IPS-11a (cell line): ENCODE results near the gene PITPNM3.
"Not testable (repeated sequence)": the region's sequence is repeated elsewhere in the genome, so short reads cannot be mapped to it uniquely, and the experiment has no call there.

Experiments used
- H3K4me3 ChIP-seq: one replicate; pipeline ENCODE4 v1.5.1; 2013; ENCODE audit warnings: low read depth, low read length, control low read depth

The PITPNM3 gene

DNA sequence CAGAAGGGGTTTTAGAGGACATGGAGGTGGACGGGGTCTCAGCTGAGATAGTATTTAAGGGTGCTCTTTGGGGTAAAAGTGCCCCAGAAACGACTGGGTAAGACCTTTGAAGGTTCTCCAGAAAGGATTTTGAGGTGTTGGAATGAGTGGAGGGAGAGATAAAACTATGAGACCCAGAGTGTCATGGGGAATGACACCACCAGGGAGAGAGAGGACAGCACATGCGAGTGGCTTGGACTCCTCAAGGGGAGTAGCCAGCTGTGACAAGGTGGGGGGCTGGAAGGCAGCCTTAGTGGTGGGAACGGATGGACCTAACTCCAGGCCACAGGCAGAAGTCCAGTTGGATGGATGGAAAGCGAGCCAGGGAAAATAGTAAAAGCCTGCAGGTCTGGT, 19.2 kb upstream of the PITPNM3 start:
- no peak overlapping the region for H3K4me3 ChIP-seq

DNA sequence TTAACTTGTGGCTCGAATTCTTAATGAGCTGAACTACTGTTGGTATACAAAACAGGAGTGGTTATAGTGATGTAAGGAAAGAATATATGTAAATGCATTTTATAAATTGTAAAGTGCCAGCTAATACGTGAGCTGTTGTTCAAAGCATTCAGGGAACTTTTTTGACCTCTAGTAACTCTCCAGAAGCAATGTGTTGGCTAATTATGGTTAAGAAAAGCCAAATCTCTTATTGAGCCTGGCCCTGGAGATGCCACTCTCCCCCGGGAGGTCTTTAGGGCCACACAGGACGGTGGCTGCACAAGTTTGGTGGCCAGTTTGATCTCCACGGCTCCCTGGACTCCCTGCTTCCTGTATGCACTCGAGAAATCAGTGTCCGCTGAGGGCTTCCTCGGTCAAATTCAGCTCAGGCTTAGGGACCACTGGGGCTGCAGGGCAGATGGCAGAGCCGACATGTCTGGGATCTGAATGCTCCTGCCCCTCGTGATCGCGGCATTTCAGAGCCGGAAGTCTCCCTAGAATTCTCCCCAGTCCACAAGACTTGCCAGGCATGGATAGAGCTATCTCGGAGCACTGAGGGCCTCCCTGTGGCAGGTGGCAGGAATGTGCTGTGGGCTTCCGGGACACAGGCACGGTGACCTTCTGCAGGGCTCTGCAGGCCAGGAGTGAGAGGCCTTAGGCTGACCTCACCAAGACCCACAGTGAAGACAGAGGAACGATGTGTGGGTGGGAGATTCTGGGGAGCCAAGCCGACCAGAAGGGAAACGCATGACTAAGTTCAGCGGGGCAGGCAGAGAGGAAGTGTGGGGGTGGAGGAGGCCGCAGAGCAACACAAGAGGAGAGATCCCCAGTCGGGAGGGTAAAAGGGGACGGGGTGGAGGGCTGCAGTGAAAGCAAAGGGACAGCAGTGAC, 18.6 kb upstream of the PITPNM3 start:
- no peak overlapping the region for H3K4me3 ChIP-seq

DNA sequence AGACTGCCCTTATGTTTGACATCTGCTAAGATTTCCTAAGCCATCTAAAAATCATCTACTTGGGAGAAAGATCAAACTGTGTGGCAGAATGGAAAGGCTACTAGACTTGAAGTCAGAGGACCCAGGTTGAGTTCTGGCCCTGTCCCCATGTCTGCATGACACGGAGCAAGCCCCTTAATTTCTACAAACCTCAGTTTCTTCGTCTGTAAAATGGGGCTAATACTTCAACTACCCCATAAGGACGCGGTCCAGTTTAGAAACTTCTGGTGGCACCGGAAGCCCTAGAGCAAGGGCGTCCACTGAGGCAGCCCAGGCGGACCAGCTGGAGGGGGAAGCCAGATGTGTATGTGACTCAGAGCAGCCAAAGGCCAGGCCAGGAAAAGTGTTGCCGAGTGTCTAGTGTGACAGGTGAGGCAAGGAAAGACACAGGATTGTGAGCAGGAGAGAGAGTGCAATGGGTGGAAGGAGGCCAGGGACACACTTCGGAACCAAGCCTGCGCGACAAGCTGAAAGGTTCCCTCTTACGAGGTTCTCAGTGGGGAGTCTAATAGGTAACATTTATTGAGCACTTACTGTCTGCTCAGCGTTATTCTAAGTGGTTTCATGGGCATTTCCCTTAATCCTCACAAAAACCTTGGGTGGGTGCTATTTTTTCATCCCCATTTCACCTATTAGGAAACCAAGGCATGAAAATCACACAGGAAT, 17.8 kb upstream of the PITPNM3 start:
- no peak overlapping the region for H3K4me3 ChIP-seq

DNA sequence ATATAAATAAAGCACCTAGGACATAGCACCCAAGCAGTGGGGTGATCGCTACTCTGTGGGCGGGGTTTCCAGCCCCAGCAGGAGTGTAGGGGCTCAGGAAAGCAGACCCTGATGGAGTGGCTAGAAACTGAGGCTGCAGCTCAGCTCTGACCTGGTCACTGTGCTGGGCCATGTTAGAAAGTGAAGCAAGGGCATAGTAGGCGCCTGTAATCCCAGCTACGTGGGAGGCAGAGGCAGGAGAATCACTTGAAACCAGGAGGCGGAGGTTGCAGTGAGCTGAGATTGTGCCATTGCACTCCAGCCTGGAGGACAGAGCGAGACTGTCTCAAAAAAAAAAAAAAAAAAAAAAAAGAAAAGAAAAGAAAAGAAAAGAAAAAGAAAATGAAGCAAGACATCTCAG, 17.1 kb upstream of the PITPNM3 start:
- H3K4me3 ChIP-seq = not testable (repeated sequence)

DNA sequence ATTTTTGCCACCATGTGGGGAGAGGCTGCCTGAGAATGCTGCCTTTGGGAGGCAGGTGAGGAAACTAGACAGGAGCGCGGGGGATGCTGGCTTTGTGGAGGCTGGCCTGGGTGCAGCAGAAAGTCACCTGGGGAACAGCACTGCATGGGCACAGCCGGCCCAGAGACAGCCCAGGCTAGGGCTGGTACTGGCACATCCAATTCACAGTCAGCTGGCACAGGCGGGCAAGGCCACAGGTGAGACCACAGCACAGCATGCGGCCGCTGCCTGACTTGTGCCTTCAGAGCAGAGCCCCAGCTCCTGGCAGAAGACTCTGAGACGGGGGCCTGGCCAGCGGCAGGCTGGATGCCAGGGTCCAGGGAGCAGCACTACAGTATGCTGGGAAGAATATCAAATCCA, 16.6 kb upstream of the PITPNM3 start:
- no peak overlapping the region for H3K4me3 ChIP-seq

DNA sequence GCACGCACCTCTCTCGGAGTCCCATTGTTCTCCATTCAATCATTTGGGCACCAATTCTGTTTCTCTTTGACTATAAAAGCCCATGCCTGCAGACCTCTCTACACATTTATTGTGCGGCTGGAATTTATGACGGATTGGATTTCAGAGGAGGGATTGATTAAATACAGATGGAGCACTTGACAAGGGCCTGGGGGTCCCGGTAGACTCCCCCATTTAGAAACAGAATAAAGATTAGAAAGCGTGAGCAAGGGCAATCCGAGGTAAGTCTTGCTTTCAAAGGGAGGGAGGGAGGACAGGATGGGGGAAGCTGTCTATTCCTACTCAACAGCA, 15.1 kb upstream of the PITPNM3 start:
- no peak overlapping the region for H3K4me3 ChIP-seq

DNA sequence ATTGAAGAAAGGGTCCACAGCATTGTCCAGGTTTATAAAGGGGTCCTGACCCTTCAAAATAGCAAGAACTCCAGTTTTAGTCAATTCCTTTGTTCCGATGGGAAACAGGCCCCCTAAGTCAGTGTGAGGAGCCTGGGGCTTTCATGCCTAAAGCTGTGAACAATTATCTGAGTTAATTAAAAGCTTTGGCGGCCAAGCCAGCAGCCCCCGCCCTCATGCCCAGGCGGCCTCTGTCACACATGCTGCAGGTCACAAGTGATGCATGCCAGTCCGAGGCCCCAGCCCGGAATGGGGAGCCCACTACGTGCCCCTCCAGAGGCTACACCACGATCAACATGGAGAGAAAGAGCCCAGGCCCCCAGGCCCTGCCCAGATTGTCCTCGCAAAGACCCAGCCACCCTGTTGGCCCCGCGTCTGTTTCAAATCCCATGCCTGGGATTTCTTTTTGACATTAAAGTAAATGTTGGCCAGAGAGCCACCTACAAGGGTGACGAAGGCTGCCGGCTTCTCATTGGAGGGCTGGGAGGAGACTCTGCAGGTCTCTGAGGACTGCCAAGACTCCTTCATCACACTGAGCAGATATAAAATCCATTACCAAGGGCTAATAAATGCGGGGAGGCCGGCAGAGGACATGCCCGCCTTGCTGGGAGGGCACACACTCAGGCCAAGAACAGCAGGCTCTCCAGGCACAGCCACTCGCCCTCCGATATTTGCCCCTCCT, 14.5 kb upstream of the PITPNM3 start:
- no peak overlapping the region for H3K4me3 ChIP-seq

DNA sequence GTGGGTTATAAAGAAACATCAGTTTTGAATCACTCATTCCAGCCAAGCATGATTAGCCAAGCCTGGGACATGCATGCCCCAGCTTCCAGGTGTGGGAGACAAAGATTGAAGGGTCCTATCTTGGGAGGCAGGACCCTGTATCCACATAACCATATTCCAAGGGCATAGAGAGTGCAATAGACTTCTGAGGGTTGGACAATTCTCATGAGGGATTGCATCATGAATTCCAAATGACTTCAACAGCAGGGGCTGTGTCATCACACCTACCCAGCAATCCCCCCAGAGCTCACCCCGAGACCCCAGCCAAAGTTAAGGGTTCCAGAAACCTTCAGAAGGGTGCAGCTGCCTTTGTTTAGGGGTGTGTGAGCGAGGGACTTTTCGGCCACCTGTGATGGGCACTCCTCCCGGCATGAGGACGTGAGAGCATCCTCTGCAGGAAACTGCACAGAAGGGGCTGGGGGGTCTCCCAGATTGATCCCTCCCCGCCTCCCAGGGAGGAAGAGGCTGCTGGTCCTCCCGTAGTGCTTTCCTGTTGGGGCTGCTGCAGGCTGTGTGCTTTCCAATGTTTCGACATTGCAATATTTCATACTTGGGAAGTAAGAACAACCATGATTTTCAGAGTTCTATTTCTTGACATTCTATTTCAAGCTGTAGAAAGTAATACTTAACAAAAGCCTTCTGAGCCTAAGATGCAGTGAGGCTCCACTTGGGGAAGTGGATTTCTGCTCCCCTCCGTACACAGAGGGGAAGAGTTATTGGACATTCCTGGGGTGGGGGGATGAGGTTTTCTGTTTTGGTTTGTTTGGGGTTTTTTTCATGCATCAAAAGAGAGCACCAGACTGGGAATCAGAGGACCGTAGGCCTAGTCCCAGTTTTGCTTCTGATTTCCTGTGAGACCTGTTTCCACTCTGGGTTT, 13.3 kb upstream of the PITPNM3 start:
- no peak overlapping the region for H3K4me3 ChIP-seq

DNA sequence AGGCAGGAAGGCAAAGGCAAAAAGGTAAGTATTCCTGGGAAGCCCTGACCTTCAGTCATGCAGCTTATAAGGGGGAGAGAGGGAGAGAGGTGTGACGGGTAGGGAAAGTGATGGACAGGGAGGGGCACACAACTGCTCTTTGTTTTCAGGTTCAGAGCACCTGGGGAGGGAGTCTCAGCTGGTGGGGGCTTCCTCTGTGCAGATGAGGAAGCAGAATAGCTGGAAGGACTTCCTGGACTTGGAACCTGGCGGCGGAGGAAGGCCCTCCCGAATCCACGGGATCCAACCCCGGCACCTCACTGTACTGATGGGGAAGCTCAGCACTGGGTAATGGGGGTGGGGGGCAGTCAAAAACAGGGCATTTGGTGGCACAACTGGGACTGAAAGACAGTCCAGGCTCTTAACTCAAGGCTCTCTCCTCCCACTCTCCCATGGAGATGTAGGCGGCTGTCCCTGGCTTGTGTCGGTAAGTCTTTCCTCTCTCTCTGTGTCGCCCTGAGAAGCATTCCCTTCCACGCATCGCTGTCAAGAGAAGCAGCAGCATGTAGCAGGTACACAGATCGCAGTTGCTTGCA, 11.9 kb upstream of the PITPNM3 start:
- no peak overlapping the region for H3K4me3 ChIP-seq

DNA sequence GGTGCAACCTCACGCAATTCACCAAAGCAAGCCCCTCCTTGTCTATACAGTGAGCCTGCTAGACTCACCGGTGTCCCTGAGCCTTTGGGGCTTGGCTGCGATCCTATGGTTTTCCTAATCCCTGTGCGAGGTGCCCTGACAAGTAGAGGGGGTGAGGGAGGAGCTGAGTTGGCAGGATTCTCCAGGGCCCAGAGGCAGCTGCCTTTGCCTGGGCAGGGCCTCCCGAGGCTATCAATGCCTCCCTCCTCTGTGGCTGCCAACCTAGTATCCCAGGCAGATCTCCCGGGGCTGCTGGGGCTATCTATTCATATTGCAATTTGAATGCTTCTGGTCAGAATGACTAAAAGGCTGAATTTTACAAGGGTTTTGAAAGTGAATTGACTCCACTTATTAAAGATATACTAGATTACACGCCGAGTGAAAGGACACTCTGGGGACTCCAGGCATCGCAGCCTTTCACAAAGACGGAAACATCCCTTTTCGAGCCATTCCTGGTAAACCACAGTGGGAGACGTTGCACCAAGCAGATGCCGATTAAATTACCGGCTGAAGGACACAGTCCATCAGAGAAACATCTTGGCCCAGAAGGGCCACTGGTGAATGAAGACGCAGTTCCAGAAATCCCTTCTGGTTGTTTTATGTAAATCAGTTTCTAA, 11.3 kb upstream of the PITPNM3 start:
- no peak overlapping the region for H3K4me3 ChIP-seq

DNA sequence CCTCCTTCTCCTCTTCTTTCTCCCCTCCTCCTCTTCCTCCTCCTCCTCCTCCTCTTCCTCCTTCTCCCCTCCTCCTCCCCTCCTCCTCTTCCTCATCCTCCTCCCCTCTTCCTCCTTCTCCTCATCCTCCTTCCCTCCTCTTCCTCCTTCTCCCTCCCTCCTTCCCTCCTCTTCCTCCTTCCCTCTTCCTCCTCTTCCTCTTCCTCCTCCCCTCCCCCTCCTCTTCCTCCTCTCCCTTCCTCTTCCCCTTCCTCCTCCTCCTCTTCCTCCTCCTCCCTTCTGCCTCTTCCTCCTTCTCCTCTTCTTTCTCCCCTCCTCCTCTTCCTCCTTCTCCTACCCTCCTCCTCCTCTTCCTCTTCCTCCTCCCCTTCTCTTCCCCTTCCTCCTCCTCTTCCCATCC, 5.1 kb upstream of the PITPNM3 start:
- no peak overlapping the region for H3K4me3 ChIP-seq

DNA sequence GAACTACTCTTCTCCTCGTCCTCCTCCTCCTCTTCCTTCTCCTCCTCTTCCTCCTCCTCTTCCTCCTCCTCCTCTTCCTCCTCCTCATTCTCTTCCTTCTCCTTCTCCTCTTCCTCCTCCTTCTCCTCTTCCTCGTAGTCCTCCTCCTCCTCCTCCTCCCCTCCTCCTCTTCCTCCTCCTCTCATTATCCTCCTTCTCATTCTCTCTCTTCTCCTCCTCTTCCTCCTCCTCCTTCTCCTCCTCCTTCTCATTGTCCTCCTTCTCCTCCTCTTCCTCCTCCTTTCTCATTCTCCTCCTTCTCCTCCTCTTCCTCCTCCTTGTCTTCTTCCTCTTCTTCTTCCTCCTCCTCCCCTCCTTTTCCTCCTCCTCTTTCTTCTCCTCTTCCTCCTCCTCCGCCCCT, 4.1 kb upstream of the PITPNM3 start:
- H3K4me3 ChIP-seq = no peak overlapping the region

DNA sequence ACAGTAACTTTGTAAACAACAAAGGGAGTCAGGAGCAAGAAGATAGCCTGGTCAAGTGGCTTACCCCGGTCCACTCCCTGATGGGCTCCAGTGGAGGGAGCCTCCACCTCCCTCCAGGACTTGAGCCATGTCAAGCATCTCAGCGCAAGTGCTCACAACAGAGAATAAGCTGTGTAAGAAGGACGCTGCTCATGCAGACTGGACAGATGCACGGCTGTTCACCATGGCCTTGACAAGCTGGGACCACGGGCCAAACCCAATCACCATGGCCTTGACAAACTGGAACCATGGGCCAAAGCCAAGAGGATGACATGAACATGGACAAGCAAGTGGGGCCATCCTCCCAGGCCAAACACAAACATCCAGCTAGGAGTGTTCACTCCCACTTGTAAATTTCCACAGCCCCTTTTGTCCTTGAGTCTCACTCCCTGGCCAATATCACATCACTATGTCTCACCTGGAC, 3.4 kb upstream of the PITPNM3 start:
- H3K4me3 ChIP-seq = no peak overlapping the region

DNA sequence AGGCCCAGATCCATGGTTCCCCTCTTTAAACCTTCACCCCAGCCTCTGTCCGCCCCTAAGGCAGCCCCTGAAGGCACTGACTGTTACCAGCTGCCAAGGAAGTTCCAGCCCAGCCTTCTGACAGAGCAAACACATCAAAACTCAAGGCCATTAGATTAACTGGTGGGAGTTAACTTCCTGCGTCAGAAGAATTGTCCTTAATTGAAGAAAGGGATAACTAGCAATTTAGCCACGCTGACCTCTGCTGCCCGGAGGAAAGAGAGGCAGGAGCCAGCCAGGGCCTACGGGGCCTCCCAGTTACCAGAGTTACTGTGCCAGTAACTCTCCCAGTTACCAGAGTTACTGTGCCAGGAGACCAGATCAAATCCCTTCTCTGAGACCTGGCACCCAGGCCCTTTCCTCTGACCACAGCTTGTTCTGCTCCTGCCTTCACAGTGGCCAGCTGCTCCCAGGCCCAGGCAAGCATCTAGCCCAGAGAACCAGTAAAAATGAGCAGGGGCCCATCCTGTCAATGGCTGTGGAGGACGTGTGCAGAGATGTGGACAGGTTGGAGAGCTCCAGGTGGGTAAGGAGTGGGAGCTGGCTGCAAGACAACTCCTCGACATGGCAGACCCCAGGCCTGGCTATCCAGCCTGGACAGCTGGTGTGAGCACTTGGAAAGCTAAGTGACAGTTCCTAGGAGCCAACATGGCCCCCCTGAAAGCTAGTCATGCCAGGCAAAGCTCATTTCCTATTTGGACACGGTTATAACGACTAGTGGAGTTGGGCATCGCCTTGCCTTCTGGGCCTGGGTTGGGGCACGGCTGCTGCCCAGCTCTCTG, 2.8 kb upstream of the PITPNM3 start:
- no peak overlapping the region for H3K4me3 ChIP-seq

DNA sequence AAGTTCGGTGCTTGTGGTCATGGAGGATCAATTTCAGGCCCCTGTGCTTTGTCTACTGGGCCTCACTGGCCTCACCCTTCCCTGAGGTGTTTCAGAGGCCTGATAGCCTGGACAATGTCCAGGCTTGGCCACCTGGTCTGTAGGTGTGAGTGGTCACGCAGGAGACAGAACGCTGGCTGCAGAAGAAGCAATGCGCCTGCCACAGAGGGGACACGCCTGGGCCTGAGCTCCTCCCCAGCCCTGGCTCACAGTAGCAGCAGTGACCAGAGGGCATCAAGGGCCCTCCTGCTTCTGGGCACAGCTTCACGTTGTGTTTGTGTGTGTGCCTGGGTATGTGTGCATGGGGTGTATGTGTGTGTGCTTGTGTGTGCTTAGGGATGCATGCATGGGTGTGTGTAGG, 1.9 kb upstream of the PITPNM3 start:
- H3K4me3 ChIP-seq = no peak overlapping the region

DNA sequence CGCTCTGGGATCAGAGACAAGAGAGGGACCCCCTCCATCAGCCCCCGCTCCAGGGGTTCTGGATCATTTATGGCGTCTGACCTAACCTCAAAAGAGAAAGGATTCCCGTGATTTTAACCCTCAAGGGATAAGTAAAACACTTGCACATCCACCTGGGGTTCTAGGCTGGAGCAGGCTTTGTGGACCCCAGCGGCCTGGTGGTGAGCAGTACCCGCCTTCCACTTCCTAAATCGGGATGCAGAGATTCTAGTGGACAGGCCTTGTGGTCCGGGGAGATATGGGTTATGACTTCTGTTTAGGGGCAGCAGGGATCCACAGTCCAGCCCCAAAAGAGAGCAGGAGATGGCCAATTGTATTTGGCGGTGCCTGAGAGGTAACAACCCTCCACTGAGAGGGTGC, 684 bp upstream of the PITPNM3 start:
- peak overlapping the region; percentile 27 for H3K4me3 ChIP-seq

DNA sequence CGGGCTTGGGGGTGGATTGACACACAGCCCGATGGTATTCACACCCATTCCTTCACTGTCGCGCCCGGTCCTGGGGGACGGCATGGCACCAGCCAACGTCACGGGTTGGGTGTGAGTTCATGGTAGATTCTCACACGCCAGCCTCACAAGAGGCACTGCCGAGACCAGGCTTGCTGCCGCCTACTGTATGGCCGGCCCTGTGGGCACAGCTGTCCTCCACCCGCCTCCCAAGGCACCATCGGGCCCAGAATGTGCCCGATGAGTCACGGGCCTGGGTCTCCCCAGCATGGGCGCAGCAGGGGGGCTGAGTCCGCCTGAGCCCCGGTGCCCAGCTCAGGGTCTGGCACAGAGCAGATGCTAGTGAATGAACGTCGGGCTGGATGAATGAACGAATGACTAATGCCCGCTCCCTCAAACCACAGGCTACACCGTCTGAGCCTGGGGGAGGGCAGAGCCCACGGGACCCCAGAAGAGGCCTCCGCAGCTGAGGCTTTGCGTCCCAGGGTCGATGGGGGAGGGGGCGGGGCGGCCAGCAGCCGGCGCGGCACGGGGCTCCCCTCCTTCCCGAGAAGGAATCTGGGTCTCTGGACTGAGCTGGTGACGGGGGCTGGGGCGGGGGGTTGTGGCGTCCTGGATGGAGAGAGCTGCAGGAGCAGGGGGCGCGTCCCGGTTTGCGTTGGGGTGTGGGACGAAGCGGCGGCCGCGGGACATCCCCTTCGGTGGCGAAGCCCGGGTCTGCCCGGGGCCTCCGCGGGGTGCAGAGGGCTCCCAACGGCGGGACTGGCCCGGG, 829 bp downstream of the PITPNM3 start:
- peak overlapping the region; percentile 53 for H3K4me3 ChIP-seq

DNA sequence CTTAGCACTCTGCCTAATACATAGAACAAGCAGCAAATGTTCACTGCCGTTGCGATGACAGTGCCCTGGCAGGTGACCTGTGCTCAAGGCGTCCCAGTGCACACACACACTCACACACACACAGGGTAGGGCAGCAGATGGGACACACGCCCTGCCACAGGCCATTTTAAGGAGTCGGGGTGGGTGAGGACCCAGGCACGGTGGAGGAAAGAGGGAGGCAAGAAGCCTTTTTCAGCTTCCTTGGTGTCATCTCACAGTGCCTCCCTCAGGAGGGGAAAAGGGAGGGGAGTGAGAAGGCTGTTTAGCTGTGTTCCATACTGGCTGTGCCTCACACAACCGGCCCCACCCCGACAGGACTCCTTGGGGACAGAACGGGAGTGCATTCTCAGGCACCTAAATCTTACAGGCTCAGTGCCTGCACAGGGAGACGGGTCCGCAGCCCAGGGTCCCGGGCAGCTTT, 1.5 kb downstream of the PITPNM3 start:
- H3K4me3 ChIP-seq = peak overlapping the region; percentile 53
